NCI-H2029 treated with DMSO at 0.1 percent for 48 hours (cell line): ENCODE results near the gene TNFAIP8L2.

Experiments
- DNase-seq: peaks from one replicate; lab custom pipeline; 2025; lab: John Stamatoyannopoulos, UW

TNFAIP8L2 gene

GRCh38 chr1:151156515-151156819 lies at the start of gene TNFAIP8L2:
TNFAIP8L2 (plus strand) TSS chr1:151156649; CDS start chr1:151158698, 2,049 bp downstream.
- no peak for DNase-seq

DNA sequence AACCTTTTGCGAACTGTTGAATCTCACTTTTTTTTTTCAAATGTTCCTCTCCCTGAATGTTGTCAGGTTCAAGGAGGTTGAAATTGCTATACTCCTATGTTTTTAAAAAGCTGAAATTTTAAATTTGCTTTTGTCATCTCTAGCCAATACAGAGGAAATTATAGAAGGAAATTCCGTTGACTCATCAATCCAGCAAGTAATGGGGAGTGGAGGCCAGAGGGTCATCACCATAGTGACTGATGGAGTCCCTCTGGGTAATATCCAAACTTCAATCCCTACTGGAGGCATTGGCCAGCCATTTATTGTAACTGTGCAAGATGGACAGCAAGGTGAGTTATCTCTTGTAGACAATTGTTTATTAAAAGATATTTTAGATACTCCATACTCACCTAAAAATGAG lies 49.6 kb upstream of the TNFAIP8L2 start:
- no peak for DNase-seq

GRCh38 chr1:151108331-151108730 lies 48.1 kb upstream of the TNFAIP8L2 start:
- no peak for DNase-seq

DNA sequence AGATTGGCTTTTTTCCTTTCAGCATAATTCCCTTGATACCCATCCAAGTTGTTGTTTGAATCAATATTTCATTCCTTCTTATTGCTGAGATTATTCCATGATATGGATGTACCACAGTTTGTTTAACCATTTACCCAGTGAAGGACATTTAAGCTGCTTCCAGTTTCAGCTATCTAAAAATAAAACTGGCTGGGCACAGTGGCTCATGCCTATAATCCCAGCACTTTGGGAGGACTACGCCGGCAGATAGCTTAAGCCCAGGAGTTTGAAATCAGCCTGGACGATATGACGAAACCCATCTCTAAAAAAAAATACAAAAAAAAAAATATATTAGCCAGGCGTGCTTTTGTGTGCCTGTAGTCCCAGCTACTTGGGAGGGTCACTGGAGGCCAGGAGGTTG lies 42.6 kb upstream of the TNFAIP8L2 start:
- no peak for DNase-seq

- no peak for DNase-seq
These were observed 31.6 kb upstream of the TNFAIP8L2 start for GRCh38 chr1:151124763-151125403.

GRCh38 chr1:151128800-151129199 lies 27.6 kb upstream of the TNFAIP8L2 start:
- no peak for DNase-seq

- peak; percentile 69 for DNase-seq
These were observed 25.4 kb upstream of the TNFAIP8L2 start for GRCh38 chr1:151130987-151131586.

DNA sequence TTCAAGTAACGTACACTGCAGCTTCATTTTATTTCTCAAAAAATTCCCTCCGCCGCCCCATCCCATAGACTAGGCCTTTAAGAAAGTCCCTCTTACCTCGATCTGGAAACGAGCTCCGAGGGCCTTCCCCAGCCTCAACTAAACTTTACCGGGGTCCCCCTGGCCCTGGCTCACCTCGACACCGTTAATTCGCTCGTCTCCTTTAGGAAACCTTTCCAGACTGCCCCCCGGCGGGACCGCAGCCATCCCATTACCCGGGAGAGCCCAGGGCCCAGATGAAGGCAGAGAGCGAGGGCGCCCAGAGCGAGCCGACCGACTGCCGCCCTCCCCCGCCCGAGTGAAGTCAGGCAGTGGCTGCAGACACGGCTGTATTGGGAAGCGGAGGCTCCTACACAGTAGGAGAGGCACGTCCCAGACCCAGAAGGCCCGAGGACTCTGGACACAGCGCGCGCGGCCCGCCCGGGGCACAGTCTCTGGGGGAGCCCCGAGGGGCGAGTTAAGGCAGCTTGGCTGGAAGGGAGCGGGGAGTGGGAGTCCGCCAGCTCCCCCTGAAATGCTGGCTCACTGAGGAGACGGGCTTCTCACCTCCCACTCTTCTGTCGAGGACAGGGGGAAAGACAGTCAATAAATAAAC lies 24.6 kb upstream of the TNFAIP8L2 start:
- no peak for DNase-seq

DNA sequence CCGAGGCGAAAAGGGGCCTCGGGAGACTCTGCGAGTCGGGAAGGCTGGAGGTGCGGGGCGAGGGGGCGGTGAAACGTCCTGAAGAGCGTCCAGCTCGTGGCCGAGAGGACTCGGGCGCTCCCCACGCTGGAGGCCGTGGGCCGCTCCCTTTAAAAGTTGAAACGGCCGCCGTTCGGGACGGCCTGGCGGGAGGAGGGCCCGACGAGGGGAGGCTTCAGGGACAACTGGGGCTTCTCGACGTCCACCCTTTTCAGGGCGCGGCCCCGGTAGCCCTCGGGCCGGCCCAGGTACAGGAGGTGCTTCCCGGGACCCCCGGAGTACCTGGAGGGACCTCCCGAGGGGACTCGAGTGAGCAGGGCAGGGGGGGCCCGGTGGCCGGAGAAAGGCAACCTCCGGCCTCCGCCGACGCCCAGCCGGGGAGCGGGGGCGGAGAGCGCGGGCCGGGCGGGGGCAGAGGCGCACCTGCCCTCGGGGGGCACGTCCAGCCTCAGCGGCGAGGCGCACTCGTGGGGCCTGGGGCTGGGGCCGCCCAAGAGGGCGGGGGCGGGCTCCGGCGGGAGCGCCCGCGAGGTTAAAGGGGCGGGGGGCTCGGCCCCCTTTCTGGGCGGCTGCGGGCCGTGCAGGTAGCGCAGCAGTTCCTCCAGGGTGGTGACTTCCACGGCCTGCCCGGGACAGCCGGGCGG lies 24.0 kb upstream of the TNFAIP8L2 start:
- no peak for DNase-seq

- DNase-seq, result no peak
These were observed 23.2 kb upstream of the TNFAIP8L2 start for GRCh38 chr1:151133018-151133806.

GRCh38 chr1:151134396-151134795 lies 22.1 kb upstream of the TNFAIP8L2 start:
- DNase-seq, result no peak

GRCh38 chr1:151134991-151135390 lies 21.5 kb upstream of the TNFAIP8L2 start:
- no peak for DNase-seq

- DNase-seq, result no peak
These were observed 20.7 kb upstream of the TNFAIP8L2 start for GRCh38 chr1:151135433-151136385.

DNA sequence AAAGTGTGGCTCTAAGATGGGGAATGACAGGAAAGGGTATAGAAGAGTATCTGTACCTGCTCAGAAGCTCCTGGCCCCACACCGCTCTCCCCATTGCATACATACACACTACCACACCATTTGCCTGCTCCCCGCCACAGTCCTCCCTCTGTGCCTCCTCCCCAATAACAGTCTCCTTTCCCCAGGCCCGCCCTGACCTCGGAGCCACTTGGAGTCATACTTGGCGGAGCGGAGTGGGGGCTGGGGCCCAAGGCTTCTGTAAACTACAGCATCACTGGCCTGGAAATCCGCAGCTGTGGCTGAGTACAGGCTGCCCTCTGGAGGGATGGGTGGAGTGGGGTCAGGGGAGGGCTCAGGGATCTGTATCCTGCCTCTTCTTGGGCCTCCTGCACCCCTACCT lies 18.7 kb upstream of the TNFAIP8L2 start:
- no peak for DNase-seq

- DNase-seq, result no peak
These were observed 13.9 kb upstream of the TNFAIP8L2 start for GRCh38 chr1:151142411-151143056.

DNA sequence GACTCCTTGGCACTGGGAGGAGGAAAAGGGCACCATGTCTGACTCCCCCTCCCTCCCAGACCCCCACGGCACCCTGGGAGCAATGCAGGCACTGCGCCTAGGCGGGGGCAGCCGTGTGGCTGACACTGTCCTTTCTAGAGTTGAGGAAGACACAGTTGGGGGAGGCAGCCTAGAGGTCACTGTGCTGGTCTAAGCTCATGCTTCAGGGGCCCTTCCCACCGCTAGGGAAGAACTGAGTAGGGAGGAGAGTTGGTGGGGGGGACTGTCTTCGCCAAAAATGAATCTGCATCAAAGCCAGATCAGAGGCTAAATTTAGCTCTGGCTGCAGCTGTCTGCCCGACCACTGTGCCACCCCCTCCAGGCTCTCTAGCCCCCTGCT lies 13.4 kb upstream of the TNFAIP8L2 start:
- DNase-seq, result no peak

DNA sequence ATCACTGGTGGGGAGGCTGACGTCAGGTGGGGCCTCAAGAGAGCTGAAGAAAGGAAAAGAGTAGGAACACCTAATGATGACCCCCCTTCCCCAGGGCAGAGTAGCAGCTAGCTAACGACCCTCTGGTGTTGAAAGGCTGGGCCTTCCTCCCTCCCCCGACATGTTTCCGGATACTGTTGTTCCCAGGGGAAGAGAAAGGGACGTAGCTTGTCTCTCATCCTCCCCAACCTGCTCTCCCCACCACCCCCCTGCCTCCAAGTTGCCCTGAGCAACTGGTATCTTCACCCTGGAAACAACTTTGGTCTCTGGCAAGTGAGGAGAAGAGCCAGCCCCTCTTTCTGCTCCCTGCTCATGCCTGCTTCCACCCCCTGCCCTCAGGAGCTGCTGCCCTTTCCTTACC lies 12.5 kb upstream of the TNFAIP8L2 start:
- DNase-seq, result no peak

- no peak for DNase-seq
These were observed 11.8 kb upstream of the TNFAIP8L2 start for GRCh38 chr1:151144474-151145303.

GRCh38 chr1:151145304-151146071 lies 11.0 kb upstream of the TNFAIP8L2 start:
- DNase-seq, result no peak
